PFSK-1 (cell line): ENCODE results near the gene FARP2.

Experiments used
- FOXP2 ChIP-seq: optimal IDR thresholded peaks from 2 replicates; pipeline ENCODE3; 2011; ENCODE audit warnings: borderline replicate concordance, control low read depth, inconsistent platforms; ENCODE audit not compliant: insufficient read depth; ENCODE audit errors: extremely low read length, extremely low read depth
- POLR2AphosphoS5 ChIP-seq: IDR thresholded peaks from 2 replicates; pipeline ENCODE4 v1.6.1; 2012; ENCODE audit warnings: low read depth, mild to moderate bottlenecking, control low read depth, low read length, moderate library complexity
- SIN3A ChIP-seq: IDR thresholded peaks from 2 replicates; pipeline ENCODE4 v1.6.1; 2012; ENCODE audit warnings: mild to moderate bottlenecking, low read length, moderate library complexity, borderline replicate concordance; ENCODE audit not compliant: insufficient read depth
- TAF1 ChIP-seq: IDR thresholded peaks from 2 replicates; pipeline ENCODE4 v1.6.1; 2012; ENCODE audit warnings: low read length, control low read depth, borderline replicate concordance; ENCODE audit not compliant: insufficient read depth
- TF ChIP-seq, protein P1 (sequence below), 2 experiments: IDR thresholded peaks; 2 replicates each; pipeline versions ENCODE4 v1.6.1 to v1.8.0; 2011 to 2012; ENCODE audit warnings: low read depth in 2 of 2, low read length in 2 of 2, control low read depth in 1 of 2, inconsistent platforms in 1 of 2, mild to moderate bottlenecking in 1 of 2, moderate library complexity in 1 of 2; ENCODE audit not compliant: insufficient read depth in 1 of 2

Gene FARP2

GRCh38 chr2:241309684-241310117 lies 46.4 kb upstream of the FARP2 start:
- TF ChIP-seq, protein P1, sequence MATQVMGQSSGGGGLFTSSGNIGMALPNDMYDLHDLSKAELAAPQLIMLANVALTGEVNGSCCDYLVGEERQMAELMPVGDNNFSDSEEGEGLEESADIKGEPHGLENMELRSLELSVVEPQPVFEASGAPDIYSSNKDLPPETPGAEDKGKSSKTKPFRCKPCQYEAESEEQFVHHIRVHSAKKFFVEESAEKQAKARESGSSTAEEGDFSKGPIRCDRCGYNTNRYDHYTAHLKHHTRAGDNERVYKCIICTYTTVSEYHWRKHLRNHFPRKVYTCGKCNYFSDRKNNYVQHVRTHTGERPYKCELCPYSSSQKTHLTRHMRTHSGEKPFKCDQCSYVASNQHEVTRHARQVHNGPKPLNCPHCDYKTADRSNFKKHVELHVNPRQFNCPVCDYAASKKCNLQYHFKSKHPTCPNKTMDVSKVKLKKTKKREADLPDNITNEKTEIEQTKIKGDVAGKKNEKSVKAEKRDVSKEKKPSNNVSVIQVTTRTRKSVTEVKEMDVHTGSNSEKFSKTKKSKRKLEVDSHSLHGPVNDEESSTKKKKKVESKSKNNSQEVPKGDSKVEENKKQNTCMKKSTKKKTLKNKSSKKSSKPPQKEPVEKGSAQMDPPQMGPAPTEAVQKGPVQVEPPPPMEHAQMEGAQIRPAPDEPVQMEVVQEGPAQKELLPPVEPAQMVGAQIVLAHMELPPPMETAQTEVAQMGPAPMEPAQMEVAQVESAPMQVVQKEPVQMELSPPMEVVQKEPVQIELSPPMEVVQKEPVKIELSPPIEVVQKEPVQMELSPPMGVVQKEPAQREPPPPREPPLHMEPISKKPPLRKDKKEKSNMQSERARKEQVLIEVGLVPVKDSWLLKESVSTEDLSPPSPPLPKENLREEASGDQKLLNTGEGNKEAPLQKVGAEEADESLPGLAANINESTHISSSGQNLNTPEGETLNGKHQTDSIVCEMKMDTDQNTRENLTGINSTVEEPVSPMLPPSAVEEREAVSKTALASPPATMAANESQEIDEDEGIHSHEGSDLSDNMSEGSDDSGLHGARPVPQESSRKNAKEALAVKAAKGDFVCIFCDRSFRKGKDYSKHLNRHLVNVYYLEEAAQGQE (IDR thresholded peaks at IDR 0.05; ENCODE audit: insufficient read depth in 1 of 2, low read depth in 2 of 2, low read length in 2 of 2): no peak
- TF ChIP-seq POLR2AphosphoS5 (no peak), FOXP2 (no peak), SIN3A (no peak), TAF1 (no peak)

GRCh38 chr2:241310917-241311566 lies 45.0 kb upstream of the FARP2 start:
- TF ChIP-seq, protein P1 (IDR thresholded peaks at IDR 0.05; ENCODE audit: insufficient read depth in 1 of 2, low read depth in 2 of 2, low read length in 2 of 2): no peak
- TF ChIP-seq POLR2AphosphoS5 (no peak), FOXP2 (no peak), SIN3A (no peak), TAF1 (no peak)

DNA sequence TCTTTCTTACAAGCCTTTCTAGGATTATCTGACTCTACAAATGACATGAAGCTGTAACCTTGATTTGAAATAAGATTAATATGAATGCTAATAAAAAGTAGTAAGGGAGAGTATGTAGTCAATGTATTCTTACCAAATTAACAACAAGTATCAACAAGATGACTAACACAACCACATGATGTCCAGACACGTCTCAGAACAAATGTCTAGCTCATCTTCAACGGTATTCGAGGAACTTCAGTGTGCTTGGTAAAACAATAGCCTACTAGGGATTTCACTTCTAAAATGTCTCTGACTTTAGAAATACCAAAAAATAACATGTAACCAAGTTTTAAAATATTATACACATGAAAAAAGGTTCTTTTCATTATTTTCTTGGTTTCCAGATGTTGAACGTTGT lies 44.0 kb upstream of the FARP2 start:
- TF ChIP-seq, protein P1 (IDR thresholded peaks at IDR 0.05; ENCODE audit: insufficient read depth in 1 of 2, low read depth in 2 of 2, low read length in 2 of 2): no peak
- no peak for TF ChIP-seq FOXP2

- TF ChIP-seq SIN3A: no peak
- TF ChIP-seq FOXP2: no peak
- TF ChIP-seq POLR2AphosphoS5: no peak
- TF ChIP-seq, protein P1 (IDR thresholded peaks at IDR 0.05; ENCODE audit: insufficient read depth in 1 of 2, low read depth in 2 of 2, low read length in 2 of 2): no peak
- no peak for TF ChIP-seq TAF1
Observed at GRCh38 chr2:241313543-241314095, 42.5 kb upstream of the FARP2 start.
